ENCODE results near the gene HYAL3. TPM values are rescaled to one million over a fixed set of nuclear protein-coding genes. Genes with fewer than 3 reads are reported as not detected.

Gene HYAL3
- total and polyA plus RNA-seq, 7 experiments from 2014 or later: 2.3 to 10.7 (median 3.6) TPM

DNA sequence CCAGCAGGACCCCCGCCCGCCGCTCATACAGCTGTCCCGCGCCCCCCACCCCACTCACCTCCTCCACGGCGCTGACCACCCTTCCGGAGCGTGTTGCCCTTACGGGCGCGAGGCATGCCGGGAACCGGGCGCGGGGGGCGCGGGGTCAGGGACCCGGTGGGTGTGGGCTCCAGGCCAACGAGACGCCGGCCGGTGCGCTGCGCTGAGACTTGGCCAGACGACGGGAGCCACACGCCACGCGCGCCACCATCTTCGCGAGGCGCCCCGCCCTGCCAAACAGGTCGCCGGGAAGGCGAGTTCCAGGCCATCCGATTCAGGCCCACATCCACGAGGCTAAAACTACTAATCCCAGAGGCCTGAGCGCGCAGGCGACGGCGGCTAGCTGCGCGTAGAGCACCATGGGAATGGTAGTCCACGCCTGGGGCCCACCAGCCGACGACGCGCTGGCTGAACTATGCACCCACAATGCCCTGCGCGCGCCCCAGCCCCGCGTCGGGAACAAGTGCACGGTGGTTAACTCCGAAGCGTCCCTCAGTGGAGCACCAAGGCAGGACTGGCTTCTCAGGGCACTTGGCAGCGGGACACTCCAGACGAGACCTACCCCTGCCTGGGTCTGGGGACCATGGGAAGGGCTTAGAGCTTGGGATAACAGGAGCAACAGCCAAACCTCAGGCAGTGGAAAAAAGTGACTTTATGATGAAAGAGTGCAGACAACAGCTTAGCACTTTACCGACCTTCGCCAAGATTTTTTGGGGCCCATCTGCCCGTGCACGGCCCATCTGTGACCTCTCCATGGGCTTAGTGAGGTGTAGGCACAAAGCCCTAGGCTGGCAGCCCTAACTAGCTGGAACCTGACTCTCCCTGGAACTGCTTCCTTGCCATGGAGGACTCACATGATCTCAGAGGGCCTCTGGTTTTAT, 6.8 kb downstream of the HYAL3 start, which contains the start of gene IFRD2:
Gene IFRD2 (minus strand): TSS at position 271 of the 920 bp plus-strand sequence. CDS start 155 bp downstream, at position 116.
- H3K4me3 ChIP-seq (ENCODE audit: low read length): peak within 1 kb of the TSS; percentile 62
- ChIA-PET POLR2A (interaction anchor here (0.5 to 3.1 kb wide), 12 partner anchors 7 to 1002 kb away, joined by 3 to 18 read pairs (median 3); partner anchors contain the start of genes CYB561D2, GNAI2, HYAL1 and HYAL3), CTCF (interaction anchor here (0.5 to 2.1 kb wide), 8 partner anchors 11 to 164 kb away, joined by 3 to 6 read pairs (median 4); partner anchors contain the start of gene HYAL2)
- peaks cover 0 to 9% (median 2%) of the 10 kb centered on the region in 5 donors for H3K36me3 Mint-ChIP-seq
- H3K9me3 ChIP-seq (ENCODE audit: control insufficient read depth in 2 of 3, low read length in 3 of 3): no peaks in the 10 kb centered on the region
- peaks cover 0 to 44% (median 9%) of the 10 kb centered on the region in 3 experiments for H3K36me3 ChIP-seq (ENCODE audit: control insufficient read depth in 2 of 3, insufficient read depth in 3 of 3, low read length in 3 of 3)
- H3K4me1 Mint-ChIP-seq: peaks cover 16 to 22% (median 19%) of the 10 kb centered on the region in 7 donors
- peak within 1 kb of the TSS; percentile 81 to 99 (median 88) for H3K4me3 Mint-ChIP-seq
- H3K27me3 ChIP-seq (ENCODE audit: control insufficient read depth in 2 of 2, insufficient read depth in 2 of 2, low read length in 2 of 2): no peaks in the 10 kb centered on the region
- peaks cover 13 to 16% of the 10 kb centered on the region in 2 donors for H3K4me1 ChIP-seq (ENCODE audit: control insufficient read depth in 2 of 2, insufficient read depth in 2 of 2, low read length in 2 of 2)
- DNase-seq (peak; percentile 81 to 97 (median 94)), ATAC-seq (peak; percentile 99)
- H3K9me3 Mint-ChIP-seq: no peaks in the 10 kb centered on the region
- intact Hi-C loops (cut with micrococcal nuclease): loop anchor here (1.0 to 10.0 kb wide), 17 partner anchors 19 to 1818 kb away; partner anchors contain the start of genes TMEM115 (in 2 of the 2), TUSC2 (in 2 of the 2), DUSP7 (in 1 of the 2) and INKA1 (in 1 of the 2)
- peak within 1 kb of the TSS; percentile 79 for H3K27ac ChIP-seq (ENCODE audit: low read depth, low read length)
- peak within 1 kb of the TSS; percentile 85 to 97 (median 93) for H3K27ac Mint-ChIP-seq
- no peaks in the 10 kb centered on the region for H3K27me3 Mint-ChIP-seq

DNA sequence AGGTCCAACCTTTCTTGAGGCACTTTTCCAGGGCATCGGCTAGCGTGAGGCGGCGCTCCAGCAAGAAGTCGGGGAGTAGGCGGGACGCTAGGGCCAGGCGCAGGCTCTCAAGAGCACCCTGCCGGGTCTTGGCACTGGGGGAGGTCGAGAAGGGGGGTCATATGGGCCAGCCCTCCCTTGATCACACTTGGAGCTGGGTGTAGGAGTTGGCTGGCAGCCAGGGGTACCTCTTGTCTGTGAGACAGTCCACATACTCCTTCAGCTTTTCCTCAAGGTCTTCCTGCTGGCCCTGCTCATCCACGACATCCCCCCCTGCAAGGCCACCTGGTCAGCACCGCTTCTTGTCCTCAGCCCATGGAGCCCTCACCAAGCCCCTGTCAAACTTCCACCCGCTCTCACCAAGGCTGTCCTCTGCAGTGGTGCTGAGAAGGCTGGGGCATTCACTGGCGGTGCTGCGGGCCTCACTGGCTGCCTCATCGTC, 9.0 kb downstream of the HYAL3 start:
- no peaks in the 10 kb centered on the region for H3K9me3 ChIP-seq (ENCODE audit: control insufficient read depth in 2 of 3, low read length in 3 of 3)
- peaks cover 13 to 16% of the 10 kb centered on the region in 2 donors for H3K4me1 ChIP-seq (ENCODE audit: control insufficient read depth in 2 of 2, insufficient read depth in 2 of 2, low read length in 2 of 2)
- peaks cover 0 to 51% (median 9%) of the 10 kb centered on the region in 3 experiments for H3K36me3 ChIP-seq (ENCODE audit: control insufficient read depth in 2 of 3, insufficient read depth in 3 of 3, low read length in 3 of 3)
- H3K27me3 ChIP-seq (ENCODE audit: control insufficient read depth in 2 of 2, insufficient read depth in 2 of 2, low read length in 2 of 2): no peaks in the 10 kb centered on the region
- Mint-ChIP-seq H3K4me1 (peaks cover 16 to 22% (median 17%) of the 10 kb centered on the region in 7 donors), H3K27ac (no peak overlapping the region), H3K36me3 (peaks cover 0 to 9% (median 1%) of the 10 kb centered on the region in 5 donors), H3K27me3 (no peaks in the 10 kb centered on the region), H3K4me3 (peak overlapping the region in 6 of 10 donors; percentile 17 to 85 (median 39)), H3K9me3 (no peaks in the 10 kb centered on the region)
- POLR2A ChIA-PET: interaction anchor here (1.8 kb wide), 1 partner anchor 10 kb away, joined by 4 read pairs; no protein-coding TSS in a partner anchor
- CTCF ChIA-PET: no interaction called here
- ATAC-seq (no peak), DNase-seq (no peak)
- H3K27ac ChIP-seq (ENCODE audit: low read depth, low read length): no peak overlapping the region
- intact Hi-C loops (cut with micrococcal nuclease): loop anchor here (10.0 kb wide), 5 partner anchors 205 to 1815 kb away; partner anchors contain the start of genes DUSP7 (in 1 of the 2), INKA1 (in 1 of the 2), IP6K2 (in 1 of the 2) and RBM5 (in 1 of the 2)
- H3K4me3 ChIP-seq (ENCODE audit: low read length): no peak overlapping the region

GRCh38 chr3:50289130-50289529, 10.1 kb downstream of the HYAL3 start:
- H3K36me3 ChIP-seq (ENCODE audit: control insufficient read depth in 2 of 3, insufficient read depth in 3 of 3, low read length in 3 of 3): peaks cover 0 to 51% (median 9%) of the 10 kb centered on the region in 3 experiments
- no peak overlapping the region for H3K27ac ChIP-seq (ENCODE audit: low read depth, low read length)
- H3K9me3 Mint-ChIP-seq: no peaks in the 10 kb centered on the region
- no peaks in the 10 kb centered on the region for H3K27me3 ChIP-seq (ENCODE audit: control insufficient read depth in 2 of 2, insufficient read depth in 2 of 2, low read length in 2 of 2)
- intact Hi-C loops (cut with micrococcal nuclease): no loop called here
- H3K27me3 Mint-ChIP-seq: no peaks in the 10 kb centered on the region
- H3K36me3 Mint-ChIP-seq: peaks cover 0 to 9% (median 1%) of the 10 kb centered on the region in 5 donors
- DNase-seq (no peak), ATAC-seq (no peak)
- peak overlapping the region in 3 of 10 donors; percentile 25 to 77 (median 39) for H3K4me3 Mint-ChIP-seq
- H3K27ac Mint-ChIP-seq: no peak overlapping the region
- no peak overlapping the region for H3K4me3 ChIP-seq (ENCODE audit: low read length)
- peaks cover 13 to 16% of the 10 kb centered on the region in 2 donors for H3K4me1 ChIP-seq (ENCODE audit: control insufficient read depth in 2 of 2, insufficient read depth in 2 of 2, low read length in 2 of 2)
- peaks cover 16 to 22% (median 17%) of the 10 kb centered on the region in 7 donors for H3K4me1 Mint-ChIP-seq
- H3K9me3 ChIP-seq (ENCODE audit: control insufficient read depth in 2 of 3, low read length in 3 of 3): no peaks in the 10 kb centered on the region
- POLR2A ChIA-PET: interaction anchor here (1.8 kb wide), 1 partner anchor 11 kb away, joined by 4 read pairs; no protein-coding TSS in a partner anchor
- CTCF ChIA-PET: interaction anchor here (0.7 kb wide), 1 partner anchor 233 kb away, joined by 3 read pairs; no protein-coding TSS in a partner anchor

- Mint-ChIP-seq H3K27ac (no peak overlapping the region), H3K9me3 (no peaks in the 10 kb centered on the region), H3K4me1 (peaks cover 16 to 22% (median 17%) of the 10 kb centered on the region in 7 donors), H3K27me3 (no peaks in the 10 kb centered on the region), H3K36me3 (peaks cover 0 to 9% (median 1%) of the 10 kb centered on the region in 5 donors), H3K4me3 (peak overlapping the region in 1 of 10 donors; percentile 41)
- intact Hi-C loops (cut with micrococcal nuclease): no loop called here
- H3K4me1 ChIP-seq (ENCODE audit: control insufficient read depth in 2 of 2, insufficient read depth in 2 of 2, low read length in 2 of 2): peaks cover 13 to 16% of the 10 kb centered on the region in 2 donors
- H3K9me3 ChIP-seq (ENCODE audit: control insufficient read depth in 2 of 3, low read length in 3 of 3): no peaks in the 10 kb centered on the region
- no peaks in the 10 kb centered on the region for H3K27me3 ChIP-seq (ENCODE audit: control insufficient read depth in 2 of 2, insufficient read depth in 2 of 2, low read length in 2 of 2)
- no peak overlapping the region for H3K4me3 ChIP-seq (ENCODE audit: low read length)
- H3K27ac ChIP-seq (ENCODE audit: low read depth, low read length): no peak overlapping the region
- ChIA-PET CTCF (interaction anchor here (0.7 kb wide), 1 partner anchor 233 kb away, joined by 3 read pairs; no protein-coding TSS in a partner anchor), POLR2A (no interaction called here)
- H3K36me3 ChIP-seq (ENCODE audit: control insufficient read depth in 2 of 3, insufficient read depth in 3 of 3, low read length in 3 of 3): peaks cover 0 to 51% (median 9%) of the 10 kb centered on the region in 3 experiments
- DNase-seq: no peak
- ATAC-seq: no peak
Measured at GRCh38 chr3:50288387-50289007, 10.7 kb downstream of the HYAL3 start.

DNA sequence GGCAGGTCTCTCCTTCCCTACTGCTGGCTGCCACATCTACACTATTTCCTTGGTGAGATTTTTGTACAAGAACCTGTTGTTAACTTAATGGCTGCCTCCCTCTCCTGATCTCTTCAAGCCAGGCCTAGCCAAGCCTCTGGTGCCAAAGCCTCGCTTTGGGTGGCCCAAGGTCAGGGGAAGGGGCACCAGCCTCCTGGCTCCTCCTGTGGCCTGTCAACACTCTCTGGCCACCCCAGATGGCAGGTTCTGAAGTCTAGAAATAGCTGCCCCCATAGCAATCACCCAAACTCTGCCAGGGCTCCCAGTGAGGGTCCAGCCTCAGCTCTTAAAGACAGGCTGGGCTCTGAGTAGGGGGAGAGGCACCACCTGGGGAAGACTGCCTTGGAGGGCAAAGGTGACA, 11.9 kb downstream of the HYAL3 start:
- DNase-seq (no peak), ATAC-seq (no peak)
- Histone ChIP-seq H3K4me1 (ENCODE audit: control insufficient read depth in 2 of 2, insufficient read depth in 2 of 2, low read length in 2 of 2) (peaks cover 7 to 10% of the 10 kb centered on the region in 2 donors), H3K27ac (ENCODE audit: low read depth, low read length) (no peak overlapping the region), H3K36me3 (ENCODE audit: control insufficient read depth in 2 of 3, insufficient read depth in 3 of 3, low read length in 3 of 3) (peaks cover 0 to 51% (median 9%) of the 10 kb centered on the region in 3 experiments), H3K4me3 (ENCODE audit: low read length) (no peak overlapping the region), H3K27me3 (ENCODE audit: control insufficient read depth in 2 of 2, insufficient read depth in 2 of 2, low read length in 2 of 2) (no peaks in the 10 kb centered on the region), H3K9me3 (ENCODE audit: control insufficient read depth in 2 of 3, low read length in 3 of 3) (no peaks in the 10 kb centered on the region)
- Mint-ChIP-seq H3K27me3 (no peaks in the 10 kb centered on the region), H3K4me1 (peaks cover 6 to 13% (median 9%) of the 10 kb centered on the region in 7 donors), H3K4me3 (peak overlapping the region in 1 of 10 donors; percentile 61), H3K27ac (peak overlapping the region in 2 of 9 donors; percentile 41 to 54), H3K36me3 (peaks cover 0 to 9% (median 1%) of the 10 kb centered on the region in 5 donors), H3K9me3 (no peaks in the 10 kb centered on the region)
- ChIA-PET CTCF (no interaction called here), POLR2A (no interaction called here)
- intact Hi-C loops (cut with micrococcal nuclease): no loop called here
